Peyer's patch (tissue), 4 donors: ENCODE data around the gene PLA2G4E. TPM values are rescaled to one million over a fixed set of nuclear protein-coding genes. Genes with fewer than 3 reads are reported as not detected.

Experiments used
- DNase-seq, 3 donors: peaks; one replicate each; pipeline ENCODE4 v3.0.0-alpha.2; 2017 to 2019
- H3K27ac ChIP-seq, 4 donors: fragments of 200-600 bp; sonication (generic); one replicate each; pipeline ENCODE4 v1.5.1; 2016 to 2019
- H3K27me3 ChIP-seq, 2 donors: fragments of 200-600 bp; sonication (generic); one replicate each; pipeline ENCODE4 v1.5.1; 2019
- H3K36me3 ChIP-seq, 3 donors: fragments of 200-600 bp; sonication (generic); one replicate each; pipeline ENCODE4 v1.5.1; 2016 to 2019
- H3K4me1 ChIP-seq, 4 donors: fragments of 200-600 bp; sonication (generic); one replicate each; pipeline ENCODE4 v1.5.1; 2016 to 2019
- H3K4me3 ChIP-seq, 4 donors: fragments of 200-600 bp; sonication (generic); 1 replicate in 3 of 4; 2 replicates in 1 of 4; pipeline ENCODE4 v1.5.1; 2016 to 2019; ENCODE audit warnings: mild to moderate bottlenecking in 1 of 4
- H3K9me3 ChIP-seq, 4 donors: fragments of 200-600 bp; sonication (generic); one replicate each; pipeline ENCODE4 v1.5.1; 2016 to 2019; ENCODE audit warnings: mild to moderate bottlenecking in 1 of 4
- POLR2A ChIP-seq, 2 donors: fragments of 450-650 bp; IDR thresholded peaks; one replicate each; pipeline ENCODE4 v1.5.1; 2017; ENCODE audit warnings: antibody characterized with exemption in 2 of 2, mild to moderate bottlenecking in 2 of 2, moderate library complexity in 2 of 2
- total RNA-seq, 4 donors: library from RNA; depleted of rRNA; stranded (reverse); fragments of >200 nt; gene quantifications; one replicate each; pipeline ENCODE4 v1.1.0, GENCODE V29; 2016
- TF ChIP-seq, protein P1 (sequence below), 6 experiments: fragments of 450-650 bp in 4 of 6; fragments of 200-600 bp in 2 of 6; sonication (generic) in 1 of 6; IDR thresholded peaks; one replicate each; pipeline ENCODE4 v1.5.1; 2017 to 2019; ENCODE audit warnings: antibody characterized with exemption in 6 of 6, mild to moderate bottlenecking in 3 of 6, moderate library complexity in 1 of 6

PLA2G4E gene
- total RNA-seq, 4 donors from 2014 or later: 1.5 TPM; not detected in 3

DNA sequence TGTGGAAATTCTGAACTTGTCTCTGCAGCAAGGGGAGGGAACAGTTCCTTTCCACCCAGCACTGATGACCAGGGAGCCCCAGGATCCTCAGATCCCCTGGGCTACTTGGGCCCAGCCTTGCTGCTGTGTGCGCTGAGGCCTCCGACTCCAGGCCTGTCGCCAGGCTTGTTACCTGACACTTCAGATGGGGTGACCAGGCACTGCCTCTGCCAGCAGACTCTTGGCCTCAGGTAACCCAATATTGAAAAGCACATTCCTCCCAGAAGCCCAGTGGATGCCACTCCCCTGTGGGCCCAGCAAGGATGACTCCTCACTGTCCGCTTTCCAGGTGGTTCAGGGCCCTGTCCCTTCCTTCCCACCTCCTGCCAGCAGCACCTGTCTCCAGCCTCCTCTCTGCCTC lies 3.5 kb upstream of the PLA2G4E start:
- Histone ChIP-seq H3K4me1 (no peaks in the 10 kb centered on the region), H3K4me3 (no peak overlapping the region), H3K36me3 (no peaks in the 10 kb centered on the region), H3K9me3 (no peaks in the 10 kb centered on the region), H3K27me3 (no peaks in the 10 kb centered on the region), H3K27ac (no peak overlapping the region)
- DNase-seq: peak in 1 of 3 donors; percentile 23
- TF ChIP-seq, protein P1, sequence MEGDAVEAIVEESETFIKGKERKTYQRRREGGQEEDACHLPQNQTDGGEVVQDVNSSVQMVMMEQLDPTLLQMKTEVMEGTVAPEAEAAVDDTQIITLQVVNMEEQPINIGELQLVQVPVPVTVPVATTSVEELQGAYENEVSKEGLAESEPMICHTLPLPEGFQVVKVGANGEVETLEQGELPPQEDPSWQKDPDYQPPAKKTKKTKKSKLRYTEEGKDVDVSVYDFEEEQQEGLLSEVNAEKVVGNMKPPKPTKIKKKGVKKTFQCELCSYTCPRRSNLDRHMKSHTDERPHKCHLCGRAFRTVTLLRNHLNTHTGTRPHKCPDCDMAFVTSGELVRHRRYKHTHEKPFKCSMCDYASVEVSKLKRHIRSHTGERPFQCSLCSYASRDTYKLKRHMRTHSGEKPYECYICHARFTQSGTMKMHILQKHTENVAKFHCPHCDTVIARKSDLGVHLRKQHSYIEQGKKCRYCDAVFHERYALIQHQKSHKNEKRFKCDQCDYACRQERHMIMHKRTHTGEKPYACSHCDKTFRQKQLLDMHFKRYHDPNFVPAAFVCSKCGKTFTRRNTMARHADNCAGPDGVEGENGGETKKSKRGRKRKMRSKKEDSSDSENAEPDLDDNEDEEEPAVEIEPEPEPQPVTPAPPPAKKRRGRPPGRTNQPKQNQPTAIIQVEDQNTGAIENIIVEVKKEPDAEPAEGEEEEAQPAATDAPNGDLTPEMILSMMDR (IDR thresholded peaks at IDR 0.05): no peak
- TF ChIP-seq POLR2A (IDR thresholded peaks at IDR 0.05): no peak

DNA sequence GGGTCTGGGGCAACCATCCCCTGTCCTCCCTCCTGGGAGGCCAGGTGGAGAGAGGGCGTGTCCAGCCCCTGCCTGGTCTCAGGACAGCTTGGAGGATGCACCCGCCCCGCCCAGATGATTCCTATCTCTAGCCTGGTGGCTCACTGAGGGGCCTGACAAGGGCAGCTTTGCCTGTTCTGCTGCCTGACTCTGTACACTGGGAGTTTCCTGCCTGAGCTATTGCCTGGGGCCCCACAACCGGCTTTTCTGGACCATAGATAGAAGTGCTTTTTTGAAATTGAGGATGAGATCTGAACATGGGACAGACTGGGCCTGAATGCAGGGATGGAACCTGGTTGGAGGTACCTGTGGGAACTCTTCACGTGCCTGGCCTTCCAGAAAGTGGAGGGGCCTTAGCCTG lies 751 bp upstream of the PLA2G4E start:
- Histone ChIP-seq H3K4me1 (no peaks in the 10 kb centered on the region), H3K27me3 (no peaks in the 10 kb centered on the region), H3K9me3 (no peaks in the 10 kb centered on the region), H3K36me3 (no peaks in the 10 kb centered on the region), H3K27ac (no peak overlapping the region), H3K4me3 (no peak overlapping the region)
- no peak for DNase-seq
- TF ChIP-seq, protein P1 (IDR thresholded peaks at IDR 0.05): no peak
- no peak for TF ChIP-seq POLR2A (IDR thresholded peaks at IDR 0.05)

DNA sequence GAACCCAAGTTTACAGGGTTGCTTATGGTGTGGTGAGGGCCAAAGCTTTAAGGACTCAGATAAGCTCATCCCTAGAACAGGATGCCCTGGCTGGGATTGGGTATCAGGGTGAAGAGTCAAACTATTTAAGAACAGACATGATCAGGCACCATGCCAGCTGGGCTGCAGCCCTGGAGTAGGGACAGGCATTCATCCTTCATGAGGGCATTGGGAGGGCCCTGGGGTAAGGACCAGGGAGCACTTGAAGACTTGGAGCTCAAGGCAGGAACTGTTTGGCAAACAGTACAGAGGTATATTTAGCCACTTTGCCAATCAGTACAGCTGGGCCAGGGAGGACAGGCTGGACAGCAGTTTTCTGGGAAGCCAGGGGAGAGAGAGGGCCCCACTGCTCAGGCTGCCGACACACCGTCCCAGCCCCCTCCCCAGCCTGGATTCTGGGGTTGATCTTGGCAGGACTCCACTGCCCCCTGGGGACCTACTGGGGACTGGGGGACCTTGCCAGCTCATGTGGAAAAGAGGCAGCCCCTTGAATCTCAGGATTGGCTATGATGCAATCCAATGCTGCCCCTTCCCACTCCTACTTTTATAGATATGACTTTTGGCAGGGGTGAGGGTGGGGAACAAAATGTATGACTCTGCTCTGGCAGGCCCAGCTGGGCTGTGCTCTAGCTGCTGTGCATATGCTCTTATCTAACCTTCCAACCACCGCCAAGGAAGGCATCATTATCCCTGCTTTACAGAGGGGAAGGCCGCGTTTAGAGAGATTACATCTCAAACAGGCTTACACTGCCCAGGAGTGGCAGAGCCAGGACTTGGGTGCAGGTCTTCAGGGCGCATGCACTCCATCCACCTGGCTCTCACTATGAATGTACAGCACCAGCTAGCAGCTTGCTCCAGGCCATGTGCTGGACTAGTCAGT lies 2.3 kb downstream of the PLA2G4E start:
- peak in 1 of 3 donors; percentile 18 for DNase-seq
- H3K27ac ChIP-seq: no peak overlapping the region
- no peaks in the 10 kb centered on the region for H3K9me3 ChIP-seq
- no peaks in the 10 kb centered on the region for H3K27me3 ChIP-seq
- H3K36me3 ChIP-seq: no peaks in the 10 kb centered on the region
- no peak overlapping the region for H3K4me3 ChIP-seq
- no peaks in the 10 kb centered on the region for H3K4me1 ChIP-seq
- TF ChIP-seq, protein P1 (IDR thresholded peaks at IDR 0.05): no peak
- TF ChIP-seq POLR2A (IDR thresholded peaks at IDR 0.05): no peak

DNA sequence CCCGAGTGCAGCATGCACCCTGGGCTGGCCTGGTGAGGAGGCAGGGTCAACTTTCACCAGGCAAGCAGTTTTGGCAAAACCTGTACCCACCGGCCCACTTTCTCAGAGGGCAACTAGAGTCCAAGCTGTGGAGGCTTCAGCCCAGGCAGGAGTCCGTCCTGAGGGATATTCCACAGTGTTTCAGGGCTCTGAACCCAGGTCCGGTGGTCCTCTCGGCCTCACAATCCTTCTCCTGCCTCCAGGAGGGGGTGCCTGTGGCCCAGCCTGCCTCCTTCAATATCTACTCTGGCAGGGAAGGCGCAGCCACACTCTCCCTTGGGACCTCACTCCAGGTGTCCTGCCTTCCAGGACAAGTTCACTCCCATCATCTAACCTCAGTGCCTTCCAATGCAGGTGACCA lies 3.9 kb downstream of the PLA2G4E start:
- DNase-seq: no peak
- Histone ChIP-seq H3K27me3 (no peaks in the 10 kb centered on the region), H3K36me3 (no peaks in the 10 kb centered on the region), H3K4me3 (no peak overlapping the region), H3K4me1 (peaks cover 0 to 5% (median 0%) of the 10 kb centered on the region in 4 donors), H3K27ac (no peak overlapping the region), H3K9me3 (no peaks in the 10 kb centered on the region)
- TF ChIP-seq, protein P1 (IDR thresholded peaks at IDR 0.05): no peak
- TF ChIP-seq POLR2A (IDR thresholded peaks at IDR 0.05): no peak

DNA sequence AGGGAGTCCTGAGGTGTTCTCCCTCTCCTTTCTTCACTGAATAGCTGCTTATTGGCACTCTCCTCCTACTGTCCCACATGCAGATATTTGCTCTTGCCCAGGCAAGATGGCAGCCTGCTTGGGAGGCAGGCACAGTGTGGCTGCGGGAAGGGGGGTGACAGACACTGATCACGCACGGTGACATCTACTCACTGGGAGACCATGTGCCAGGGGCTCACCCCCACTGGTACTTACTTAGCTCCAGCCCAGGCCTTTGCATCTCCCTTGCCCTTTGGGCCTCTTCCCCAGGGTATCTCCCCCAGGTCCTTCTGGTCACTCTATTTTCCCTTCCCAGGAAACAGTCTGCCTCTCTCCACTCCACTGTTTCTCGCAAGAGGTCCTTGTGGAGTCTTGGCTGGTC lies 6.4 kb downstream of the PLA2G4E start:
- Histone ChIP-seq H3K36me3 (no peaks in the 10 kb centered on the region), H3K27ac (no peak overlapping the region), H3K9me3 (no peaks in the 10 kb centered on the region), H3K27me3 (no peaks in the 10 kb centered on the region), H3K4me1 (peaks cover 0 to 7% (median 0%) of the 10 kb centered on the region in 4 donors), H3K4me3 (no peak overlapping the region)
- DNase-seq: no peak
- TF ChIP-seq, protein P1 (IDR thresholded peaks at IDR 0.05): no peak
- TF ChIP-seq POLR2A (IDR thresholded peaks at IDR 0.05): no peak
